IMR-90 (cell line): ENCODE measurements around the gene OTOGL. TPM values are rescaled to one million over a fixed set of nuclear protein-coding genes. Genes with fewer than 3 reads are reported as not detected.

Experiments
- ATAC-seq: fragments of 200-7000 bp; cut with Tn5 transposase; 2 replicates; pipeline ENCODE4 v1.9.1; 2020; ENCODE audit warnings: low read depth, mild to moderate bottlenecking, moderate library complexity
- BruUV-seq: library from RNA; stranded (reverse); fragments of 400-500 nt; replicated peaks from 2 replicates; lab custom pipeline; 2021; lab: Mats Ljungman, UMichigan
- CTCF ChIA-PET: fragments of 300-600 bp; formaldehyde crosslinking; extraction: SDS; loops from one replicate; lab custom pipeline; 2021; ENCODE audit warnings: antibody characterized with exemption; lab: Yijun Ruan, JAX
- POLR2A ChIA-PET: fragments of 300-600 bp; sonication (Branson Sonifier 250); formaldehyde crosslinking; loops from one replicate; lab custom pipeline; 2022; ENCODE audit warnings: antibody characterized with exemption; ENCODE audit not compliant: unreplicated experiment; lab: Charles Lee
- DNase-seq: peaks from one replicate; pipeline ENCODE4 v3.0.0; 2013
- H2AFZ ChIP-seq: replicated peaks from 2 replicates; pipeline ENCODE3; 2013; ENCODE audit warnings: low read length, mild to moderate bottlenecking; ENCODE audit not compliant: poor library complexity
- H2AK5ac ChIP-seq: 2 replicates; pipeline ENCODE4 v1.6.1; 2013; ENCODE audit warnings: low read depth, low read length, inconsistent platforms
- H2AK9ac ChIP-seq: replicated peaks from 2 replicates; pipeline ENCODE3; 2013; ENCODE audit warnings: mild to moderate bottlenecking, low read depth, low read length, moderate library complexity; ENCODE audit not compliant: poor library complexity
- H2BK120ac ChIP-seq: 2 replicates; pipeline ENCODE4 v1.6.1; 2013; ENCODE audit warnings: low read depth, low read length, inconsistent platforms
- H2BK15ac ChIP-seq: 3 replicates; pipeline ENCODE4 v1.6.1; 2013; ENCODE audit warnings: low read depth, low read length, inconsistent platforms
- H2BK20ac ChIP-seq: 2 replicates; pipeline ENCODE4 v1.6.1; 2013; ENCODE audit warnings: low read depth, mild to moderate bottlenecking, inconsistent platforms, low read length, moderate library complexity
- H2BK5ac ChIP-seq: 2 replicates; pipeline ENCODE4 v1.6.1; 2013; ENCODE audit warnings: mild to moderate bottlenecking, low read depth, low read length, inconsistent platforms; ENCODE audit not compliant: poor library complexity, severe bottlenecking
- H3K14ac ChIP-seq: replicated peaks from 2 replicates; pipeline ENCODE4 v1.6.1; 2013; ENCODE audit warnings: low read depth, low read length, inconsistent platforms
- H3K18ac ChIP-seq: 2 replicates; pipeline ENCODE4 v1.6.1; 2013; ENCODE audit warnings: low read depth, low read length, control low read depth
- H3K23ac ChIP-seq: 2 replicates; pipeline ENCODE4 v1.6.1; 2013; ENCODE audit warnings: low read depth, low read length, inconsistent platforms
- H3K27ac ChIP-seq: 2 replicates; pipeline ENCODE4 v1.5.1; 2013; ENCODE audit warnings: mild to moderate bottlenecking, control low read depth, low read length; ENCODE audit not compliant: insufficient read depth
- H3K27me3 ChIP-seq: 2 replicates; pipeline ENCODE4 v1.6.1; 2013; ENCODE audit warnings: low read length; ENCODE audit not compliant: control insufficient read depth, insufficient read depth
- H3K36me3 ChIP-seq: 2 replicates; pipeline ENCODE4 v1.6.1; 2013; ENCODE audit warnings: low read length, mixed read lengths; ENCODE audit not compliant: control insufficient read depth, insufficient read depth
- H3K4ac ChIP-seq: 2 replicates; pipeline ENCODE4 v1.6.1; 2013; ENCODE audit warnings: low read depth, low read length, inconsistent platforms
- H3K4me1 ChIP-seq: 2 replicates; pipeline ENCODE4 v1.6.1; 2013; ENCODE audit warnings: low read length, mixed read lengths; ENCODE audit not compliant: control insufficient read depth, insufficient read depth
- H3K4me2 ChIP-seq: 2 replicates; pipeline ENCODE4 v1.6.1; 2013; ENCODE audit warnings: low read depth, mild to moderate bottlenecking, control low read depth, low read length, moderate library complexity
- H3K4me3 ChIP-seq: 2 replicates; pipeline ENCODE4 v1.5.1; 2013; ENCODE audit warnings: low read depth, mild to moderate bottlenecking, control low read depth, low read length, moderate library complexity; ENCODE audit not compliant: insufficient read depth
- H3K56ac ChIP-seq: 2 replicates; pipeline ENCODE4 v1.6.1; 2013; ENCODE audit warnings: low read length, inconsistent platforms; ENCODE audit not compliant: insufficient read depth; ENCODE audit errors: extremely low read depth
- H3K79me1 ChIP-seq, 2 experiments: 2 replicates each; pipeline ENCODE4 v1.6.1; 2013; ENCODE audit warnings: low read length in 2 of 2, inconsistent platforms in 1 of 2, low read depth in 1 of 2
- H3K9ac ChIP-seq: 2 replicates; pipeline ENCODE4 v1.6.1; 2013; ENCODE audit warnings: low read depth, low read length, control low read depth
- H3K9me1 ChIP-seq: 2 replicates; pipeline ENCODE4 v1.6.1; 2013; ENCODE audit warnings: low read length, inconsistent platforms; ENCODE audit not compliant: insufficient read depth
- H3K9me3 ChIP-seq: 2 replicates; pipeline ENCODE4 v1.6.1; 2013; ENCODE audit warnings: low read length; ENCODE audit not compliant: control insufficient read depth, insufficient read depth
- H4K20me1 ChIP-seq: 2 replicates; pipeline ENCODE4 v1.6.1; 2013; ENCODE audit warnings: low read length, inconsistent platforms; ENCODE audit not compliant: insufficient read depth
- H4K5ac ChIP-seq: 2 replicates; pipeline ENCODE4 v1.6.1; 2013; ENCODE audit warnings: mild to moderate bottlenecking, low read depth, low read length, control low read depth
- H4K8ac ChIP-seq, 2 experiments: 2 replicates each; pipeline ENCODE4 v1.6.1; 2013; ENCODE audit warnings: low read depth in 2 of 2, low read length in 2 of 2, control low read depth in 1 of 2, inconsistent platforms in 1 of 2
- H4K91ac ChIP-seq: 2 replicates; pipeline ENCODE4 v1.6.1; 2013; ENCODE audit warnings: low read depth, low read length, inconsistent platforms; ENCODE audit not compliant: insufficient read depth
- BHLHE40 ChIP-seq: fragments of 150-350 bp; IDR thresholded peaks from 2 replicates; pipeline ENCODE4 v1.6.1; 2016; ENCODE audit warnings: mild to moderate bottlenecking, low read depth, low read length
- CEBPB ChIP-seq: IDR thresholded peaks from 2 replicates; pipeline ENCODE4 v1.6.1; 2012; ENCODE audit warnings: low read depth, low read length, improper control_type of control experiment
- CHD1 ChIP-seq: IDR thresholded peaks from 2 replicates; pipeline ENCODE4 v1.6.1; 2012; ENCODE audit warnings: low read depth, low read length, improper control_type of control experiment
- ELK1 ChIP-seq: fragments of 150-350 bp; IDR thresholded peaks from 2 replicates; pipeline ENCODE4 v1.6.1; 2016; ENCODE audit warnings: low read depth, mild to moderate bottlenecking, low read length, moderate library complexity, borderline replicate concordance
- FOS ChIP-seq: fragments of 150-350 bp; IDR thresholded peaks from 2 replicates; pipeline ENCODE4 v1.6.1; 2016; ENCODE audit warnings: low read depth, low read length
- MAFK ChIP-seq: IDR thresholded peaks from 2 replicates; pipeline ENCODE4 v1.6.1; 2012; ENCODE audit warnings: low read depth, low read length, improper control_type of control experiment
- MAZ ChIP-seq: IDR thresholded peaks from 2 replicates; pipeline ENCODE4 v1.6.1; 2012; ENCODE audit warnings: low read depth, mild to moderate bottlenecking, low read length, improper control_type of control experiment, moderate library complexity, borderline replicate concordance
- MXI1 ChIP-seq: IDR thresholded peaks from 2 replicates; pipeline ENCODE4 v1.6.1; 2012; ENCODE audit warnings: low read depth, mild to moderate bottlenecking, low read length, moderate library complexity, borderline replicate concordance
- NFE2L2 ChIP-seq: fragments of 150-350 bp; IDR thresholded peaks from 2 replicates; pipeline ENCODE4 v1.6.1; 2016; ENCODE audit warnings: low read depth, mild to moderate bottlenecking, low read length
- POLR2A ChIP-seq: IDR thresholded peaks from 2 replicates; pipeline ENCODE4 v1.6.1; 2012; ENCODE audit warnings: mild to moderate bottlenecking, low read depth, low read length
- RAD21 ChIP-seq: IDR thresholded peaks from 2 replicates; pipeline ENCODE4 v1.6.1; 2012; ENCODE audit warnings: low read length, improper control_type of control experiment
- RCOR1 ChIP-seq: IDR thresholded peaks from 2 replicates; pipeline ENCODE4 v1.6.1; 2012; ENCODE audit warnings: mild to moderate bottlenecking, low read length, improper control_type of control experiment; ENCODE audit not compliant: insufficient replicate concordance
- RFX5 ChIP-seq: IDR thresholded peaks from 2 replicates; pipeline ENCODE4 v1.8.0; 2012; ENCODE audit warnings: low read depth, mild to moderate bottlenecking, low read length, moderate library complexity
- SMC3 ChIP-seq: fragments of 150-350 bp; IDR thresholded peaks from 2 replicates; pipeline ENCODE4 v1.6.1; 2016; ENCODE audit warnings: low read depth, mild to moderate bottlenecking, antibody characterized with exemption, low read length, moderate library complexity
- WGBS, 2 experiments: methylation state at CpG; one replicate each; pipeline versions ENCODE4 v1.1.5 to v1.1.7; 2013; ENCODE audit warnings: missing lambda C conversion rate in 2 of 2; ENCODE audit not compliant: insufficient read length in 1 of 2; ENCODE audit errors: extremely low coverage in 2 of 2; 5-methylcytosine and 5-hydroxymethylcytosine counted together
- dilution Hi-C: fragments of 300-500 bp; cut with HindIII; formaldehyde crosslinking; loops from one replicate; pipeline ENCODE4 v1.14.3; 2018; ENCODE audit warnings: low sequenced_read_pairs; ENCODE audit not compliant: unreplicated experiment
- in situ Hi-C: fragments of 300-500 bp; cut with MboI; formaldehyde crosslinking; loops from 3 replicates; pipeline ENCODE4 v1.14.3; 2019; ENCODE audit warnings: low sequenced_read_pairs, inconsistent platforms, mixed read lengths
- intact Hi-C: fragments of 100-400 bp; cut with micrococcal nuclease; formaldehyde crosslinking; loops from 2 replicates; pipeline ENCODE4 v1.10.0; 2022
- polyA plus RNA-seq, 3 experiments: library from polyadenylated mRNA; depleted of rRNA; stranded (reverse); fragments of >200 nt; gene quantifications; 2 replicates each; pipeline ENCODE4 v1.2.3, GENCODE V29; 2012; ENCODE audit warnings: low replicate concordance in 1 of 3
- total RNA-seq: library from RNA; depleted of rRNA; stranded (reverse); fragments of >200 nt; gene quantifications from 2 replicates; pipeline ENCODE4 v1.2.3, GENCODE V29; 2012
- TF ChIP-seq, protein P1 (sequence below): fragments of 150-350 bp; IDR thresholded peaks from 2 replicates; pipeline ENCODE4 v1.6.1; 2017; ENCODE audit warnings: mild to moderate bottlenecking, antibody characterized with exemption, low read length, low read depth
- TF ChIP-seq, protein P2 (sequence below): conservative IDR thresholded peaks from 2 replicates; pipeline ENCODE4 v1.5.1; 2012; ENCODE audit warnings: mild to moderate bottlenecking, low read depth, low read length, improper control_type of control experiment

Gene OTOGL
- total and polyA plus RNA-seq, 2 of the 4 experiments (the other 2 are of a cell fraction) = 0.10 to 0.18 TPM

DNA sequence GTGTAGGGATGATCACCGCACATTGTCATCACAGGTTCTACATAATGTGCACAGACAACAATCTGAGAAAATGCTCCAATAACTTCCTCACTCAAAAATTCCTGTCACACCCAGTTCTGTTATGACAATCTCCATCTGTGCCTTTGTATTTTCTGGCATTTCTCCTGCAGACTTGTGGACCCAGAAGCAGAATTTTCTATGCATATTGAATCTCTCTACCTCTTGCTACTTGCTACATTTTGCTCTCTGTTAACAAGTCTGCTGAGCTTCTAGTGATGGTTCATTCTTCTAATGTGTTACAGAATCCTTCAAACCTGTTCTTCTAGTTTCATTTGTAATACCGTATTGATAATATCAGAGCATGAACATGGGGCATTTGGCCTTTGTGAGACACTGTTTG is 216.9 kb downstream of the OTOGL start:
- BruUV-seq = no TSS peak
- no peak overlapping the region for H2AK9ac ChIP-seq
- ATAC-seq (no peak), DNase-seq (no peak)
- no peak overlapping the region for H4K8ac ChIP-seq
- POLR2A ChIA-PET = no interaction called here
- intact Hi-C loops (loop anchor here (10.0 kb wide), 1 partner anchor 939 kb away; no protein-coding TSS in a partner anchor), dilution Hi-C loops (no loop called here), in situ Hi-C loops (no loop called here)
- no peak overlapping the region for H3K4ac ChIP-seq
- no peak overlapping the region for H3K56ac ChIP-seq
- no peak overlapping the region for H4K5ac ChIP-seq
- H3K4me3 ChIP-seq = no peak overlapping the region
- H2AK5ac ChIP-seq = no peak overlapping the region
- H3K9me3 ChIP-seq = no peaks in the 10 kb centered on the region
- H2BK120ac ChIP-seq = no peak overlapping the region
- TF ChIP-seq CHD1 (no peak), RAD21 (no peak), MXI1 (no peak), RFX5 (no peak), POLR2A (no peak), FOS (no peak), RCOR1 (no peak), SMC3 (no peak), BHLHE40 (no peak), ELK1 (no peak), MAZ (no peak), MAFK (no peak), CEBPB (no peak), NFE2L2 (no peak)
- TF ChIP-seq, protein P1, sequence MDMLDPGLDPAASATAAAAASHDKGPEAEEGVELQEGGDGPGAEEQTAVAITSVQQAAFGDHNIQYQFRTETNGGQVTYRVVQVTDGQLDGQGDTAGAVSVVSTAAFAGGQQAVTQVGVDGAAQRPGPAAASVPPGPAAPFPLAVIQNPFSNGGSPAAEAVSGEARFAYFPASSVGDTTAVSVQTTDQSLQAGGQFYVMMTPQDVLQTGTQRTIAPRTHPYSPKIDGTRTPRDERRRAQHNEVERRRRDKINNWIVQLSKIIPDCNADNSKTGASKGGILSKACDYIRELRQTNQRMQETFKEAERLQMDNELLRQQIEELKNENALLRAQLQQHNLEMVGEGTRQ = no peak
- TF ChIP-seq, protein P2, sequence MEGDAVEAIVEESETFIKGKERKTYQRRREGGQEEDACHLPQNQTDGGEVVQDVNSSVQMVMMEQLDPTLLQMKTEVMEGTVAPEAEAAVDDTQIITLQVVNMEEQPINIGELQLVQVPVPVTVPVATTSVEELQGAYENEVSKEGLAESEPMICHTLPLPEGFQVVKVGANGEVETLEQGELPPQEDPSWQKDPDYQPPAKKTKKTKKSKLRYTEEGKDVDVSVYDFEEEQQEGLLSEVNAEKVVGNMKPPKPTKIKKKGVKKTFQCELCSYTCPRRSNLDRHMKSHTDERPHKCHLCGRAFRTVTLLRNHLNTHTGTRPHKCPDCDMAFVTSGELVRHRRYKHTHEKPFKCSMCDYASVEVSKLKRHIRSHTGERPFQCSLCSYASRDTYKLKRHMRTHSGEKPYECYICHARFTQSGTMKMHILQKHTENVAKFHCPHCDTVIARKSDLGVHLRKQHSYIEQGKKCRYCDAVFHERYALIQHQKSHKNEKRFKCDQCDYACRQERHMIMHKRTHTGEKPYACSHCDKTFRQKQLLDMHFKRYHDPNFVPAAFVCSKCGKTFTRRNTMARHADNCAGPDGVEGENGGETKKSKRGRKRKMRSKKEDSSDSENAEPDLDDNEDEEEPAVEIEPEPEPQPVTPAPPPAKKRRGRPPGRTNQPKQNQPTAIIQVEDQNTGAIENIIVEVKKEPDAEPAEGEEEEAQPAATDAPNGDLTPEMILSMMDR = no peak
- no CpG with 5 or more reads among the region's 2 CpGs for WGBS, 2 experiments
- no peak overlapping the region for H3K18ac ChIP-seq
- H3K9ac ChIP-seq = no peak overlapping the region
- no peak overlapping the region for H2AFZ ChIP-seq
- no peaks in the 10 kb centered on the region for H3K79me1 ChIP-seq
- H4K20me1 ChIP-seq = no peaks in the 10 kb centered on the region
- H3K27ac ChIP-seq = no peak overlapping the region
- H2BK15ac ChIP-seq = no peak overlapping the region
- no peaks in the 10 kb centered on the region for H3K36me3 ChIP-seq
- no peak overlapping the region for H3K14ac ChIP-seq
- no peak overlapping the region for H3K23ac ChIP-seq
- H3K9me1 ChIP-seq = no peaks in the 10 kb centered on the region
- no peak overlapping the region for H2BK5ac ChIP-seq
- H2BK20ac ChIP-seq = no peak overlapping the region
- no peak overlapping the region for H4K91ac ChIP-seq
- CTCF ChIA-PET = no interaction called here
- no peaks in the 10 kb centered on the region for H3K27me3 ChIP-seq
- H3K4me2 ChIP-seq = no peak overlapping the region
- H3K4me1 ChIP-seq = no peaks in the 10 kb centered on the region
